Measurements from ENCODE around the gene TRIM24. TPM values are rescaled to one million over a fixed set of nuclear protein-coding genes. Genes with fewer than 3 reads are reported as not detected.

TRIM24 gene
- total and polyA plus RNA-seq, 2 of the 13 experiments (the other 11 are each of a cell fraction or from before 2014, with no cell fraction given): 100 to 106 TPM

DNA sequence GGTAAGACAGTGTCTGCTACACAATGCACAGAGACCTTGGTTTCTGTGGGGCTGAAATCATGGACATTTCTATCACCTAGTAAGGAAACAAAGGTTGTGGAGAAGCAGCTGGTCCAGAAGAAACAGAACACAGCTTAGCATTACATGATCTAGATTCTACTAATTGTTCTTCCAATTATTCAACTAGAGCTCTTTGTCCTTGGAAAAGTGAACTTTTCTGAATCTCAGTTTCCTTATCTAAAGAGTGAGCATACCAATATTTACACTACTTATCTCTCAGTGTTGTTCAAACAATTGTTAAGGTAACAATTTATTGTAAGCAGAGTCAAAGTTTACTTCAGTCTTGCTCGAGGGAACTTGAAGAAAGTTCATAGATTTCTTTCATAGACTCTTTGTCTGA, 42.3 kb upstream of the TRIM24 start:
- no peaks in the 10 kb centered on the region for H4K20me1 ChIP-seq (ENCODE audit: insufficient read depth, low read length)
- intact Hi-C loops (cut with micrococcal nuclease; ENCODE audit: unreplicated experiment) (no loop called here), in situ Hi-C loops (cut with HindIII; ENCODE audit: extremely low pct_ligation_motif_present, low pct_unique_long_range_greater_than_20kb) (no loop called here)
- no peak overlapping the region for H2AFZ ChIP-seq (ENCODE audit: low read length)
- 0% methylated on average over 1 of the region's 1 CpG for WGBS (ENCODE audit: low lambda C conversion rate)
- H3K9ac ChIP-seq (ENCODE audit: insufficient read depth, low read depth, low read length): no peak overlapping the region
- H3K4me1 ChIP-seq (ENCODE audit: insufficient read depth, low read length): peaks cover 32% of the 10 kb centered on the region
- peak; percentile 72 for ATAC-seq
- peak overlapping the region in 1 of 3 experiments; percentile 13; a peak in 1 of 6 replicates for H3K4me3 ChIP-seq (replicated peaks in 1 of 3; ENCODE audit: insufficient read depth in 1 of 3, low read depth in 2 of 3, low read length in 3 of 3)
- peak overlapping the region; percentile 29 for H3K27ac ChIP-seq (ENCODE audit: extremely low read length, insufficient read depth, low read length)
- H3K9me3 ChIP-seq (ENCODE audit: low read length): no peaks in the 10 kb centered on the region
- peak; percentile 66 for DNase-seq (ENCODE audit: low spot score)
- H3K79me2 ChIP-seq (ENCODE audit: insufficient read depth, low read length): no peaks in the 10 kb centered on the region
- BruUV-seq (replicated peaks): no TSS peak
- no peak for FAIRE-seq
- H3K27me3 ChIP-seq (ENCODE audit: control insufficient read depth in 1 of 2, insufficient read depth in 2 of 2, low read length in 2 of 2): no peaks in the 10 kb centered on the region
- ChIA-PET CTCF (ENCODE audit: low intra/inter-chr PET ratio, low total read pairs) (no interaction called here), POLR2A (interaction anchor here (0.6 to 1.6 kb wide), 6 partner anchors 21 to 352 kb away, joined by 3 to 7 read pairs (median 4); partner anchors contain the start of gene TRIM24)
- H3K4me2 ChIP-seq (ENCODE audit: low read depth, low read length): peak overlapping the region; percentile 40
- H3K36me3 ChIP-seq (replicated peaks in 1 of 2; ENCODE audit: control insufficient read depth in 1 of 2, insufficient read depth in 2 of 2, low read length in 2 of 2): no peaks in the 10 kb centered on the region
- TF ChIP-seq, protein P1, sequence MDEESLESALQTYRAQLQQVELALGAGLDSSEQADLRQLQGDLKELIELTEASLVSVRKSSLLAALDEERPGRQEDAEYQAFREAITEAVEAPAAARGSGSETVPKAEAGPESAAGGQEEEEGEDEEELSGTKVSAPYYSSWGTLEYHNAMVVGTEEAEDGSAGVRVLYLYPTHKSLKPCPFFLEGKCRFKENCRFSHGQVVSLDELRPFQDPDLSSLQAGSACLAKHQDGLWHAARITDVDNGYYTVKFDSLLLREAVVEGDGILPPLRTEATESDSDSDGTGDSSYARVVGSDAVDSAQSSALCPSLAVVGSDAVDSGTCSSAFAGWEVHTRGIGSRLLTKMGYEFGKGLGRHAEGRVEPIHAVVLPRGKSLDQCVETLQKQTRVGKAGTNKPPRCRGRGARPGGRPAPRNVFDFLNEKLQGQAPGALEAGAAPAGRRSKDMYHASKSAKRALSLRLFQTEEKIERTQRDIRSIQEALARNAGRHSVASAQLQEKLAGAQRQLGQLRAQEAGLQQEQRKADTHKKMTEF (CRISPR knock-in tag; IDR thresholded peaks at IDR 0.05): 0 out of 2 replicates have a peak, but pooled peaks have one; percentile 30
- TF ChIP-seq, protein P2, sequence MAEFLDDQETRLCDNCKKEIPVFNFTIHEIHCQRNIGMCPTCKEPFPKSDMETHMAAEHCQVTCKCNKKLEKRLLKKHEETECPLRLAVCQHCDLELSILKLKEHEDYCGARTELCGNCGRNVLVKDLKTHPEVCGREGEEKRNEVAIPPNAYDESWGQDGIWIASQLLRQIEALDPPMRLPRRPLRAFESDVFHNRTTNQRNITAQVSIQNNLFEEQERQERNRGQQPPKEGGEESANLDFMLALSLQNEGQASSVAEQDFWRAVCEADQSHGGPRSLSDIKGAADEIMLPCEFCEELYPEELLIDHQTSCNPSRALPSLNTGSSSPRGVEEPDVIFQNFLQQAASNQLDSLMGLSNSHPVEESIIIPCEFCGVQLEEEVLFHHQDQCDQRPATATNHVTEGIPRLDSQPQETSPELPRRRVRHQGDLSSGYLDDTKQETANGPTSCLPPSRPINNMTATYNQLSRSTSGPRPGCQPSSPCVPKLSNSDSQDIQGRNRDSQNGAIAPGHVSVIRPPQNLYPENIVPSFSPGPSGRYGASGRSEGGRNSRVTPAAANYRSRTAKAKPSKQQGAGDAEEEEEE (CRISPR knock-in tag; IDR thresholded peaks at IDR 0.05; ENCODE audit: borderline replicate concordance): no peak
- TF ChIP-seq FOXJ3 (CRISPR knock-in tag; IDR thresholded peaks at IDR 0.05; ENCODE audit: borderline replicate concordance) (peak; percentile 74; the same call in 1 of the 2 replicates), HDAC2 (CRISPR knock-in tag; IDR thresholded peaks at IDR 0.05) (peak; percentile 72; the same call in 1 of the 2 replicates), NR2F2 (IDR thresholded peaks at IDR 0.05; ENCODE audit: borderline replicate concordance, low read depth) (peak; percentile 69; the same call in 1 of the 2 replicates), CREM (IDR thresholded peaks at IDR 0.05) (peak; percentile 73), CREM (CRISPR knock-in tag; IDR thresholded peaks at IDR 0.05) (no peak), TCF7 (IDR thresholded peaks at IDR 0.05; ENCODE audit: low read depth) (peak; percentile 47; the same call in 1 of the 2 replicates), EP300 (IDR thresholded peaks at IDR 0.05; ENCODE audit: low read depth in 2 of 2, low read length in 2 of 2) (peak in 1 of 2 experiments; percentile 87; a peak in 2 of 4 replicates), EP300 (CRISPR knock-in tag; IDR thresholded peaks at IDR 0.05; ENCODE audit: borderline replicate concordance) (no peak), TOPORS (CRISPR knock-in tag; IDR thresholded peaks at IDR 0.05) (no peak), GATA4 (IDR thresholded peaks at IDR 0.05; ENCODE audit: borderline replicate concordance, low read depth) (peak; percentile 88; the same call in 1 of the 2 replicates), RXRB (CRISPR knock-in tag; IDR thresholded peaks at IDR 0.05; ENCODE audit: borderline replicate concordance) (0 out of 2 replicates have a peak, but pooled peaks have one; percentile 17)
- TF ChIP-seq, protein P3, sequence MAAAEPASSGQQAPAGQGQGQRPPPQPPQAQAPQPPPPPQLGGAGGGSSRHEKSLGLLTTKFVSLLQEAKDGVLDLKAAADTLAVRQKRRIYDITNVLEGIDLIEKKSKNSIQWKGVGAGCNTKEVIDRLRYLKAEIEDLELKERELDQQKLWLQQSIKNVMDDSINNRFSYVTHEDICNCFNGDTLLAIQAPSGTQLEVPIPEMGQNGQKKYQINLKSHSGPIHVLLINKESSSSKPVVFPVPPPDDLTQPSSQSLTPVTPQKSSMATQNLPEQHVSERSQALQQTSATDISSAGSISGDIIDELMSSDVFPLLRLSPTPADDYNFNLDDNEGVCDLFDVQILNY (CRISPR knock-in tag; conservative IDR thresholded peaks at IDR 0.05): no peak
- TF ChIP-seq, protein P4, sequence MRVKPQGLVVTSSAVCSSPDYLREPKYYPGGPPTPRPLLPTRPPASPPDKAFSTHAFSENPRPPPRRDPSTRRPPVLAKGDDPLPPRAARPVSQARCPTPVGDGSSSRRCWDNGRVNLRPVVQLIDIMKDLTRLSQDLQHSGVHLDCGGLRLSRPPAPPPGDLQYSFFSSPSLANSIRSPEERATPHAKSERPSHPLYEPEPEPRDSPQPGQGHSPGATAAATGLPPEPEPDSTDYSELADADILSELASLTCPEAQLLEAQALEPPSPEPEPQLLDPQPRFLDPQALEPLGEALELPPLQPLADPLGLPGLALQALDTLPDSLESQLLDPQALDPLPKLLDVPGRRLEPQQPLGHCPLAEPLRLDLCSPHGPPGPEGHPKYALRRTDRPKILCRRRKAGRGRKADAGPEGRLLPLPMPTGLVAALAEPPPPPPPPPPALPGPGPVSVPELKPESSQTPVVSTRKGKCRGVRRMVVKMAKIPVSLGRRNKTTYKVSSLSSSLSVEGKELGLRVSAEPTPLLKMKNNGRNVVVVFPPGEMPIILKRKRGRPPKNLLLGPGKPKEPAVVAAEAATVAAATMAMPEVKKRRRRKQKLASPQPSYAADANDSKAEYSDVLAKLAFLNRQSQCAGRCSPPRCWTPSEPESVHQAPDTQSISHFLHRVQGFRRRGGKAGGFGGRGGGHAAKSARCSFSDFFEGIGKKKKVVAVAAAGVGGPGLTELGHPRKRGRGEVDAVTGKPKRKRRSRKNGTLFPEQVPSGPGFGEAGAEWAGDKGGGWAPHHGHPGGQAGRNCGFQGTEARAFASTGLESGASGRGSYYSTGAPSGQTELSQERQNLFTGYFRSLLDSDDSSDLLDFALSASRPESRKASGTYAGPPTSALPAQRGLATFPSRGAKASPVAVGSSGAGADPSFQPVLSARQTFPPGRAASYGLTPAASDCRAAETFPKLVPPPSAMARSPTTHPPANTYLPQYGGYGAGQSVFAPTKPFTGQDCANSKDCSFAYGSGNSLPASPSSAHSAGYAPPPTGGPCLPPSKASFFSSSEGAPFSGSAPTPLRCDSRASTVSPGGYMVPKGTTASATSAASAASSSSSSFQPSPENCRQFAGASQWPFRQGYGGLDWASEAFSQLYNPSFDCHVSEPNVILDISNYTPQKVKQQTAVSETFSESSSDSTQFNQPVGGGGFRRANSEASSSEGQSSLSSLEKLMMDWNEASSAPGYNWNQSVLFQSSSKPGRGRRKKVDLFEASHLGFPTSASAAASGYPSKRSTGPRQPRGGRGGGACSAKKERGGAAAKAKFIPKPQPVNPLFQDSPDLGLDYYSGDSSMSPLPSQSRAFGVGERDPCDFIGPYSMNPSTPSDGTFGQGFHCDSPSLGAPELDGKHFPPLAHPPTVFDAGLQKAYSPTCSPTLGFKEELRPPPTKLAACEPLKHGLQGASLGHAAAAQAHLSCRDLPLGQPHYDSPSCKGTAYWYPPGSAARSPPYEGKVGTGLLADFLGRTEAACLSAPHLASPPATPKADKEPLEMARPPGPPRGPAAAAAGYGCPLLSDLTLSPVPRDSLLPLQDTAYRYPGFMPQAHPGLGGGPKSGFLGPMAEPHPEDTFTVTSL (CRISPR knock-in tag; IDR thresholded peaks at IDR 0.05; ENCODE audit: borderline replicate concordance): peak; percentile 31; the same call in 1 of the 2 replicates
